ENCODE measurements around the gene NSD2.

Gene NSD2

GRCh38 chr4:1864076-1865008 lies 6.9 kb upstream of the NSD2 start:
- DNase-seq = no peak

DNA sequence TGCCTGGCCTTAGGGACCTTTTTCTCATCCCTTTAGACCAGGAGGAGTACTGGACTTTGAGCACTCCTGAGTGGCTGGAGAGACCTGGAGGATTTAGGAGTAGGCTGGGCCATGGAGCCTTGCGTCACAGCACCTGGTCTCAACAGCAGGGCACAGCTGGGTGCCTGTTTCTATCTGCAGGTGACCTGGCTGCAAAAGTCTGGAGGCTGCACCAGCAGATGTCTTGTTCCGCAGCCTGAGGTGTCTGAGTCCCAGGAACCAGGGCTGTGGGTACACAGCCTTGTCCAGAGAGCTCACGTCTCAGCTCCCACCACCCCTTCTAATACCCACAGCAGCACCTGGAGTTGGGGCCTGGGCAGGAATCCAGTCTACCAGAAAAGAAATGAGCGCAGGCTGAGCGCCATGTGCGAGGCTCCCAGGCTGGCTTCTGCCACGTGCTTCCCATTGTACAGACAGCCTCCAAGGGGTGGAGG lies 5.0 kb upstream of the NSD2 start:
- DNase-seq = peak; percentile 38

- no peak for DNase-seq
Measured at GRCh38 chr4:1868293-1868692, 2.9 kb upstream of the NSD2 start.

DNA sequence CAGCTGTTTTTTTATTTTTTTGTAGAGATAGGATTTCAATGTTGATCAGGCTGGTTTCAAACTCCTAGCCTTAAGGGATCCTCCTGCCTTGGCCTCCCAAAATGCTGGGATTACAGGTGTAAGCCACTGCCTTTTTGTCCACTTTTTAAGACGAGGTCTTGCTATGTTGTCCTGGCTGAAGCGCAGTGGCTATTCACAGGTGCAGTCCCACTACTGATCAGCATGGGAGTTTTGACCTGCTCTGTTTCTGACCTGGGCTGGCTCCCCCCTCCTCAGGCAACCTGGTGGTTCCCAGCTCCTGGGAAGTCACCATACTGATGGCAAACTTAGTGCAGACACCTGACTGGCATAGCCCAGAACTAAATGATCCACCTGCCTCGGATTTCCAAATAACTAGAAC lies 2.3 kb upstream of the NSD2 start:
- no peak for DNase-seq

DNA sequence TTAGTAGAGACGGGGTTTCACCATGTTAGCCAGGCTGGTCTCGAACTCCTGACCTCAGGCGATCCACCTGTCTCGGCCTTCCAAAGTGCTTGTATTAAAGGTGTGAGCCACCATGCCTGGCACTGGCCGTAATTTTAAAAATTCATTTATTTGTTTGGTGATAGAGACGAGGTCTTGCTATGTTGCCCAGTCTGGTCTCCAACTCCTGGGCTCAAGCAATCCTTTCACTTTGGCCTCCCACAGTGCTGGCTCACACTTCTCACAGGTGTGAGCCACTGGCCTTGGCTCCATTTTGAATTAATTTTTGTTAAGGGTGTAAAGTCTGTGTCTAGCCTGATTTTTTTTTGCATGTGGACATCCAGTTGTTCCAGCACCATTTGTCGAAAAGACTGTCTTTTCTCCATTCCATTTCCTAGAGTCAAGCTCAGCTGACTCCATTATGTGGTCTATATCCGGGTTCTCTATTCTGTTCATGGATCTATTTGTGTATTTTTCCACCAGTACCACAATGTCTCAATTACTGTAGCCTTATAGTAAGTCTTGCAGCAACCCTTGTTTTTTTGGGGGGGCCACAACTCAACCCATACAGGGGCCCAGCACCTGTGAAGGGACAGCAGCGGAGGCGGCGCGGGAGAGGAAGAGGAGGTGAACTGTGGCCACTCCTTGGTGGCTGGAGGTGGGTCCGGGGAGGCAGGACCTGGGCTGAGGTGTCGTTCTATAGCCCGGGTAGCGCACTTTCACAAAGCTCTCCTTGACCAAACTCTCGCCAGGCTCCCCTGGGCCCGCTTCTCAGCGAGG lies 1.5 kb upstream of the NSD2 start:
- DNase-seq = peak; percentile 29

GRCh38 chr4:1870328-1870577 lies 940 bp upstream of the NSD2 start:
- DNase-seq = peak; percentile 84

GRCh38 chr4:1871471-1872021 lies 353 bp downstream of the NSD2 start:
- DNase-seq = peak; percentile 25

GRCh38 chr4:1872870-1873269 lies 1.7 kb downstream of the NSD2 start:
- DNase-seq = peak; percentile 4

- no peak for DNase-seq
Measured at GRCh38 chr4:1873291-1873690, 2.1 kb downstream of the NSD2 start.

DNA sequence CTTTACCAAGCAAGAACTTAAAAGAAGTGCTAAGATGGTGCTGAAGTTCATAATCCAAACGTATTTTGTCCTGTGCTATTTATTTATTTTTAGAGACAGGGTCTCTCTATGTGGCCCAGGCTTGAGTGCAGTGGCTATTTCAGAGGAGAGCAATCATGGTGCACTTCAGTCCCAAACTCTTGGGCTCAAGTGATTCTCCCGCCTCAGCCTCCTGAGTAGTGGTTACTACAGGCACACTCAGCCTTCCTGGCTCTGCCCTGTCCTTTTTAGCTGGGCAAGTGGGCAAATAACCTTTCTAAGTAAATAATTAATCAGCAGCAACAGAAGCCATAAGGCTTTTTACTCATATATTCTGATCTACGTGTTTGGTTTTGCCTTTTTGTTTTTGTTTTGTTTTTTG lies 2.6 kb downstream of the NSD2 start:
- DNase-seq = no peak

GRCh38 chr4:1874201-1874600 lies 3.0 kb downstream of the NSD2 start:
- no peak for DNase-seq

DNA sequence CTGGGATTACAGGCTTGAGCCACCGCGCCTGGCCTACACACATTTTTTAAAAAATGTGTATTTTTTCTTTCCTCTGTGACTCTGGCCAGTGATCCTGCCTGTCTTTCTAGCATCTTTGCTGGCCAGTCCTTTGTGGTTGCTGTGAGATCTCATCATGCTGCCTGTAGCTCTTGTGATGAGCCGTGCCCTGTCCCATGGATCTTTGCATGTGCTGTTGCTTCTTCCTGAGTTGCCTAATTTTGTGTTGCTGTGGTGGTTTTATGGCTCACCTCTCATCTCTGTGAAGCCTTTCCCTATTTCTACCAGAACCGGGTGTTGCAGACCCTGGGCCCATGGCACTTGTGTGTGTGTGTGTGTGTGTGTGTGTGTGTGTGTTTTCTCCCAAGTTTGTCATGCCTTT lies 8.3 kb downstream of the NSD2 start:
- DNase-seq = no peak

DNA sequence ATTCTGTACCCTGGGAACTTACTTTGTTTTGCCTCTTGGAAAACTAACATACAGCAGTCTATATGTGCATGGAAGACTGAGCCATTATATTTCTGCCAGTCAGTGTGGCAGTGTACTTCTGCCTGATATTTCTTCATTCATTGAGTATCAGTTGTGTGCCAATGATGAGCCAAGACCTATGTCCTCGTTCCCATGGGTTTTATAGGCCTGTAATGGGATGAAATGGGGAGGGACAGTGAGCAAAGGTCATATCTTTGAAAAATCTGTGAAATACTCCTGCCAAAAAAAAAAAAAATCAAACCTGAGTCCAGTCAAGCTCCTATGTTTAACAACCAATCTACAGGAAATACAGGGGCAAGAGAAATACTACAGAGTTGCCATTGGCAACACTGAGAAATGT lies 9.1 kb downstream of the NSD2 start:
- DNase-seq = no peak

GRCh38 chr4:1882850-1883271 lies 11.7 kb downstream of the NSD2 start:
- DNase-seq = no peak

DNA sequence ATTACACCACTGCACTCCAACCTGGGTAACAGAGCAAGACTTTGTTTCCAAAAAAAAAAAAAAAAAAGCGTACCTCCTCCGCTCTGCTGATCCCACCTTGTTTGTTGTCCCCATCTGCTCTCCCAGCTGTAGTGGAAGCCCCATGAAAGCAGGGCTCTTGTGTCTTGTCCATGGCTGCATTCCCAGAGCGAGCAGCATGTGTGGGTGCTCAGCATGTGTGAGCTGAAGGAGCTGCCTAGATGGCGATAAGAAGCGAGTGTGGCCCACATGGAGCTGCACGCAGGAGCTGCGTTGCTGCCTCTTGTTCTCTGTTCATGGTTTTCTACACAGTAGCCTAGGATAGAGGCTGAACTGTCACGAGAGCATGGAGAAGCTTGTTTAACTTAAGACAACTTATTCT lies 12.4 kb downstream of the NSD2 start:
- DNase-seq = no peak

DNA sequence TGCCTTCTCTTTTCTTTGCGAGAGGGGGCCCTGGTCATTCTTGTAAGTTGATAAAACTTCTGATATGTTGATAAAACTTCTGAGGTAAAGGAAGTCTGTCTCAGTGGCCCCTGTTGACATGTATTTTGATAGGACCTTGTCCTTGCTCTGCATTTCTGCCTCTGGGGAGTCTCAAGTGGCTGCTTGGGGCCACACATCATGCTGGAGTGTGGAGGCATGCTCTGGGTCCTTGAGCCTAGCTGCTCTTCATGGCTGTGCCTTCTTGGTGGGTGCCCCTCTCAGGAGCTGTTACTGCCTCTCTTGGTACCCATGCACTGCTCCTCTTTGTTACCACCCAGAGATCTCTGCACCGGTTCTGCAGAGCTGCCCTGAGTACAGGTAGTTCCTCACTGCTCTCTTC lies 14.2 kb downstream of the NSD2 start:
- DNase-seq = no peak

DNA sequence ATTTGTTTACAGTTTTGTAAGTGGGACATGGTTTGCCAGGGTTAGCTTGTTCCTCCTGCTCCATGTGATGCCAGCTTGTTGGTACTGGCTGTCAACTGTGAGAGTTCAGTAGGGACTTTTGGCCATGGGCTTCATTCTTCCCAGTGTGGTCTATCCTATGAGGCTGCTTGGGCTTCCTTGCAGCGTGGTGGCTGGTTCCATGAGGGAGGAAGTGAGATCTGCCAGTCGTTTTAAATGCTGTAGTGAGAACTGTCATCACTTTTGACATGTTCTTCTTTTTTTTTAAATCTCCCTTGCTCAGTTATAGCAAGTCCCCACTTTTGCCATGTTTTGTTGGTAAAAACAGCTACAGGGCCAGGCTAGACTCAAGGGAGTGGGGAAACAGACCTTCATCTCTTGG lies 15.9 kb downstream of the NSD2 start:
- DNase-seq = no peak

DNA sequence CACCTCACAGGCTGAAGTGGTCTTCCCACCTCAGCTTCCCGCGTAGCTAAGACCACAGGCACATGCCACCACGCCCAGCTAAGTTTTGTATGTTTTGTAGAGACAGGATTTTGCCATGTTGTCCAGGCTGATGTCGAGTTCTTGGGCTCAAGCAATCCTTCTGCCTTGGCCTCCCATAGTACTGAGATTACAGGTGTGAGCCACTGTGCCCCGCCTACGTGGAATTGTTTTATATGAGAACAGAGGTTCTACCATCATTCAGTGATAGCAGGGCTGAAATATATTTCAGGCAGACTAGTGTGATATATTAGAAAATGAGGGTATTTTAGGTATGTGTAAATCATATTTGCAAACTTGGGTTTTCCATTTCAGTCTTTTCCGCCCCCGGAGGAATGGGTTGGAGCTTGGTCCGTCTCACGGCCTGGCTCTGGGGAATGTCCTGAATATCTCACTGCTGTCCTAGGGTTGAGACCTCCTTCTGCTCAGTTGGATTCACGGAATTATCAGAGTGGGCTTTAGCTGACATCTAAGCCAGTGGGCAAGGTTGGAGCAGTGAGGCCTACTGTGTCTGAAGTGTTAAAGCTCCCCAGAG lies 19.9 kb downstream of the NSD2 start:
- no peak for DNase-seq

GRCh38 chr4:1895971-1896657 lies 24.9 kb downstream of the NSD2 start:
- DNase-seq = no peak

DNA sequence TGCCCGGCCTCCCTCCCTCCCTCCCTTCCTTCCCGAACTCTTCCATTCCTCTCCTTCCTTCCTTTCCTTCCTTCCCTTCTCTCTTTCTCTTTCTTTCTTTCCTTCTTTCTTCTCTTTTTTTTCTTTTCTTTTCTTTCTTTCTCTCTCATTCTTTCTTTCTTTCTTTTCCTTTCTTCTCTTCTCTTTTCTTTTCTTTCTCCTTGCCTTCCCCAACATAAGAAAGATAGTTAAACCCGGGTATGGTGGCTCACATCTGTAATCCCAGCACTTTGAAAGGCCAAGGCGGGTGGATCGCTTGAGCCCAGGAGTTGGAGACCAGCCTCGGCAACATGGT lies 25.4 kb downstream of the NSD2 start:
- no peak for DNase-seq

GRCh38 chr4:1898007-1898406 lies 26.8 kb downstream of the NSD2 start:
- DNase-seq = no peak

DNA sequence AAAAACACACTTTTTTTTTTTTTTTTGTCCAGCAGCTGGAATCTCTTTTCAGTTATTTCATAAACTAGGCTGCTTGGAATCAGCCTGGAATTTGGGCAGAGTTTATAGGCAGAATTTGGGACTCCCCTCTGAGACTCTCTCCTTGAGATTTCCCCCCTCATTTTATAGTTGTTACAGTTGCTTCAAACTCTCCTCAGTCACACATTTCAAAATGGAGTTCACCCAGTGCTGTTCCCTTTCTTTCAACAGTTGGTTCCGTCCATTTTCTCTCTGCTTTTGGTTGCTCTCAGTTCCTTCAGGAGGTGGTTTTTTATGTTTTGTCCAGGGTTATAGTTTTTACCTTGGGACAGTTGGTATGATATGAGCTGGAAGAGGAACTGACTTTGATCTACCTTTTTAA lies 27.5 kb downstream of the NSD2 start:
- no peak for DNase-seq
